GM18951 (cell line): ENCODE measurements around the gene EFR3B.

Experiments used
- POLR2A ChIP-seq: IDR thresholded peaks from 4 replicates; pipeline ENCODE4 v1.6.1; 2011; ENCODE audit warnings: mild to moderate bottlenecking; ENCODE audit not compliant: insufficient read length, insufficient read depth; ENCODE audit errors: extremely low read depth
- in situ Hi-C: fragments of 300-500 bp; cut with MboI; formaldehyde crosslinking; loops from one replicate; pipeline ENCODE4 v1.12.0; 2022; ENCODE audit warnings: low sequenced_read_pairs, mixed read lengths, inconsistent platforms; ENCODE audit not compliant: unreplicated experiment

Gene EFR3B

DNA sequence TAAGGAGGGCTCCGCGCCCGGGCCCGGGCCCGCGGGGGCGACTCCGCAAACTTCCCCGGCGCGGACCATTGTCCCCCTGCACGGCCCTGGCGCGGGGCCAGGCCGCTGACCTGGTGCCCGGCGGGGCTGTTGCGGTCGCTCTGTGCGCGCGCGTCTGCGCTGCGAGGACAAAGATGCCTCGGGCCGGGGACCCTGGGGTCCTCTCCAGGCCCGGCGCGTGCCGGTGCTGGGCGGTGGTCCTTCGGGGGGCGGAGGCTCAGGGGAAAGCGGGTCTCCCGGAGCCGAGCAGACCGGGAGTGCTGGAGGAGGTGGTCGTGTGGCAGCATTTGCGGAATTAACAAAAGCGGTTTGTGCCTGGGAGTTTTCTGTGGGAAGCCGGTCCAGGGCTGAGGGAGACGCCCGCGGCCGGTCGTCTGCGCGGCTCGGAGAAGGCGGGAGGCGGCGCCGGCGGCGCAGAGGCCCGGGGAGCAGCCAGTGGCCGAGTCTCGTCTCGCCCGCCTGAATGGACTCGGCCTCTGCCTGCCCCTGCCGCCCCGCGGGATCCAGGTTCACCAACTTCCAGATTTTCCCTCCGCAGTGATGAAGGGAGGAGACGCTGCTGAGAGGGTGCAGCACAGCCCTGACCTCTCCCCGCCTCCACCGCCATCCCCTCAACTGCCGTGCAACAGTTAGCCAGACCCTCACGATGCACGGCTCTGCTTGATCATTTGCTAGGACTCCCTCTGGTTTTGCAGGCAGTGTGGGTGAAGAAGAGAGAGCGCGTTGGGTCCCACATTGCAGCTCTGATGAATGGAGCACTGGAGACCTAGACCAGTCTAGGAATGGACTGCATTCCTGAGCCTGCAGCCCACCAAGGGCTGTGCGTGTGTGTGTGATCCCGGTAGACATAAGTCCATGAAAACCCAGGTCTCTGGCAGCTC lies 705 bp downstream of the EFR3B start:
- no peak for TF ChIP-seq POLR2A
- in situ Hi-C loops: no loop called here

GRCh38 chr2:25043241-25043867 lies 1.5 kb downstream of the EFR3B start:
- TF ChIP-seq POLR2A: no peak
- in situ Hi-C loops: no loop called here

GRCh38 chr2:25044011-25044410 lies 2.1 kb downstream of the EFR3B start:
- in situ Hi-C loops: no loop called here
- TF ChIP-seq POLR2A: no peak

DNA sequence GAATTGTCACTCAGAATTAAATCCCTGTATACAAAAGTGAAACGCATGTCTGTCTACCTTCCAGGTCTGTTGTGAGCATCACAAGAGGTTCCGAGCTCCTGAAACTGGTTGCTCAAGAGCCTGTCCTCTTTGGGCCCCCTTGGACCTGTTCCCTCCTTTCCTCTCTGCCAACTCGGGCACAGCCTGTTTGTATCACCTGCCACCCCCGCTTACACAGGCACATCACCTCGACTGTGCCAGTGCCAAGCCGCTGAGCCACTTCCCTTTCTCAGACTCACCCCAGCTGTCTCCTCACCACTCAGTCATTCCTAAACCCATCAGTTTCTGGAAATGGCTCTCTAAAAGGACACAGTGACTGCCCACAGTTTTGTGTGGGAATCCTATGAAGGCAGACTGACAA lies 3.1 kb downstream of the EFR3B start:
- in situ Hi-C loops: no loop called here
- TF ChIP-seq POLR2A: no peak

DNA sequence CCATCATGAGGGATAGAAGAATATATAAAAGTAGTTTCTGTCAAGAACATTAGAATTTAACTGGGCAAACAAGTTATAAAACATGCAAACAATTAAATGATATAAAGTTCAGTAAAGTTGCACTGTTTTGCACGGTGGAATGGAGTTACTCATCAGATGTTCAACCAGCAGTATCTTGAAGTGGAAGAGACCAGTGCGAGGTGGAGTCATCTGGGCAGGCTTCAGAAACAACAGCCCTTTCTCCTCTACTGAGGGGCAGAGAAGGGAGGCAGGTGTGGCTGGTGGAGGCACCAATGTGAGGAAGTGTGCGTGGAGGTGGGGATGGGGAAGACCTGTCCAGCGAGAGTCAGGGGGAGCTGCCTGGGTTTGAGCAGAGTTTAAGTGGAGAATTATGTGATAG lies 7.5 kb downstream of the EFR3B start:
- no peak for TF ChIP-seq POLR2A
- in situ Hi-C loops: no loop called here

GRCh38 chr2:25050128-25050527 lies 8.3 kb downstream of the EFR3B start:
- TF ChIP-seq POLR2A: no peak
- in situ Hi-C loops: no loop called here

DNA sequence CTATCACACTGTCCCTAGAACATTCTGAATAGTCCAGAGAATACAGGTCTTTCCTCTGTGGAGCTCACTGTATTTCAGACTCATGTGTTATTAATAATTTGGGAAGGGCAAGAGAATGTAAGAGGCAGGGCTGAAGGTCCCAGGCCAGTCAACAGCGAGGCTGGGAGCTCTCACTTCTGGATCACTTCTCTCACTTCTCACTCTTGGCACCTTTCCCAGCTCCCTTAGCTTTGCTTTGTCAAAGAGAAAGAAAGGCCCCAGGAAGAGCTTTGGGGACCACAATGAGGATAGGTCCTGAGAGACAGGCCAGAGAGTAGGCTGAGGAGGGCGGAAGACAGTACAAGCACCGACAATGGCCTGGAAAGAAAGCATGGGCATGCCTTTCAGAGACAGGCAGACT lies 11.2 kb downstream of the EFR3B start:
- TF ChIP-seq POLR2A: no peak
- in situ Hi-C loops: no loop called here

GRCh38 chr2:25054720-25055119 lies 12.8 kb downstream of the EFR3B start:
- in situ Hi-C loops: no loop called here
- no peak for TF ChIP-seq POLR2A

DNA sequence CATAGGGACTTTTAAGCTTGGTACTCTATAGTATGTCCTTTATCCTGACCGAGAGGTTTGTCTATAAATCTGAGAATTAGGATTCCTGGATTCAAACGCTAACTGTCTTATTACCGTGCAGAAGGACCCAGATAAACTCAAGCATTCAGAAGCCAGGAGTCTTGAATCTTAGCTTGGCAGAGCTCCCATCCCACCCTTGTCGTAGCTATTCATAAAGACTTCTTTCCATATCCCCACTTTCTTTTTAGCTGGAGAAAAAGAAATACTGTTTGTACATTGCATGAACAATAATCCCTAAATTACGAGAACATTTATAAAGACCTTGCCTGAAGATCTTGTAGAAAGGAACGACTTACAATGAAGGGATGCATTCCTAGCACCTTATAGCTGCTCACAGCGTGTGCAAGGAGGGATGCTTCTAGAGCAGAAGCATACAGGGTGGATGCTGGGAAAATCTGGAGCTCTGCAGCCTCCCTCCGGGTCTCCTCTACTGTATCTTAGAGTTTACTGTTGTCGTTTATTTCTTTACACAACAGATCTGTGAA lies 13.6 kb downstream of the EFR3B start:
- TF ChIP-seq POLR2A: no peak
- in situ Hi-C loops: no loop called here

- no peak for TF ChIP-seq POLR2A
- in situ Hi-C loops: no loop called here
Observed at GRCh38 chr2:25056098-25056821, 14.4 kb downstream of the EFR3B start.

- in situ Hi-C loops: no loop called here
- TF ChIP-seq POLR2A: no peak
Observed at GRCh38 chr2:25062511-25062917, 20.6 kb downstream of the EFR3B start.

GRCh38 chr2:25063876-25064660 lies 22.2 kb downstream of the EFR3B start:
- TF ChIP-seq POLR2A: no peak
- in situ Hi-C loops: no loop called here
